ENCODE measurements around the gene CAPRIN1.

DNA sequence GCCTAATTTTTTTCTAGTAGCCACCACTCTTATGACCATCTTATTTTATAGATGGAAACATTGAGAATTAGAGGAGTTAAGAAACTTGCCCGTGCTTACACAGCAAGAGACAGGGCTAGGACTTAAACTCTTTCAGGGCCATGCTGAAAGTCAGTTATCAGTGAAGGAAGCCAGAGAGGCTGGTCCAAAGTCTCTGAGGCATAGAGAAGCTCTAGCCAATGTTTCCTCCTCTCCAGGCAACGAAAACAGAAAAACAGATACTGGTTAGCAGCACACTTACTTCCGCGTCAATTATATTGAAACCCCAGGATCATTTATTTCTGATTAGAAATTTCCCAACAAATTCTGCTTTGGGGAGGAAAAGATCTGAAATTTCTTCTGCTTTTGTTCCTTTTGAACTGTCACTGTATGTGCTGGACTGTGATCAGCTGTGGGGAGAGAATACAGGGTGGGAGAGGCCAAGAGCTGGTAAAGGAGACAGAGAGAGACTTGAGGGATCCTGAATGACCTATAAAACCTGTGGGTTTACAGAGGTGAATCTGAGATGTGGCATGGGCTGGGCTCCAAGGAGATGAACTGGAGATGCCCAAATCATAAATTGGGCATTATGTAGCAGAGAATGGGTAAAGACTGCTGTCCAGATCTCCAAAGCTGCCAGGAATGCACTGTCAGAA, 37.5 kb upstream of the CAPRIN1 start:
- TF ChIP-seq, protein P1, sequence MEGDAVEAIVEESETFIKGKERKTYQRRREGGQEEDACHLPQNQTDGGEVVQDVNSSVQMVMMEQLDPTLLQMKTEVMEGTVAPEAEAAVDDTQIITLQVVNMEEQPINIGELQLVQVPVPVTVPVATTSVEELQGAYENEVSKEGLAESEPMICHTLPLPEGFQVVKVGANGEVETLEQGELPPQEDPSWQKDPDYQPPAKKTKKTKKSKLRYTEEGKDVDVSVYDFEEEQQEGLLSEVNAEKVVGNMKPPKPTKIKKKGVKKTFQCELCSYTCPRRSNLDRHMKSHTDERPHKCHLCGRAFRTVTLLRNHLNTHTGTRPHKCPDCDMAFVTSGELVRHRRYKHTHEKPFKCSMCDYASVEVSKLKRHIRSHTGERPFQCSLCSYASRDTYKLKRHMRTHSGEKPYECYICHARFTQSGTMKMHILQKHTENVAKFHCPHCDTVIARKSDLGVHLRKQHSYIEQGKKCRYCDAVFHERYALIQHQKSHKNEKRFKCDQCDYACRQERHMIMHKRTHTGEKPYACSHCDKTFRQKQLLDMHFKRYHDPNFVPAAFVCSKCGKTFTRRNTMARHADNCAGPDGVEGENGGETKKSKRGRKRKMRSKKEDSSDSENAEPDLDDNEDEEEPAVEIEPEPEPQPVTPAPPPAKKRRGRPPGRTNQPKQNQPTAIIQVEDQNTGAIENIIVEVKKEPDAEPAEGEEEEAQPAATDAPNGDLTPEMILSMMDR (IDR thresholded peaks at IDR 0.05; ENCODE audit: insufficient read depth, low read length), result no peak
- TF ChIP-seq POLR2AphosphoS5 (IDR thresholded peaks at IDR 0.05; ENCODE audit: low read depth) (no peak), SPI1 (IDR thresholded peaks at IDR 0.05; ENCODE audit: borderline replicate concordance, low read depth) (no peak), GABPA (IDR thresholded peaks at IDR 0.05; ENCODE audit: low read depth) (no peak)
- TF ChIP-seq, protein P2, sequence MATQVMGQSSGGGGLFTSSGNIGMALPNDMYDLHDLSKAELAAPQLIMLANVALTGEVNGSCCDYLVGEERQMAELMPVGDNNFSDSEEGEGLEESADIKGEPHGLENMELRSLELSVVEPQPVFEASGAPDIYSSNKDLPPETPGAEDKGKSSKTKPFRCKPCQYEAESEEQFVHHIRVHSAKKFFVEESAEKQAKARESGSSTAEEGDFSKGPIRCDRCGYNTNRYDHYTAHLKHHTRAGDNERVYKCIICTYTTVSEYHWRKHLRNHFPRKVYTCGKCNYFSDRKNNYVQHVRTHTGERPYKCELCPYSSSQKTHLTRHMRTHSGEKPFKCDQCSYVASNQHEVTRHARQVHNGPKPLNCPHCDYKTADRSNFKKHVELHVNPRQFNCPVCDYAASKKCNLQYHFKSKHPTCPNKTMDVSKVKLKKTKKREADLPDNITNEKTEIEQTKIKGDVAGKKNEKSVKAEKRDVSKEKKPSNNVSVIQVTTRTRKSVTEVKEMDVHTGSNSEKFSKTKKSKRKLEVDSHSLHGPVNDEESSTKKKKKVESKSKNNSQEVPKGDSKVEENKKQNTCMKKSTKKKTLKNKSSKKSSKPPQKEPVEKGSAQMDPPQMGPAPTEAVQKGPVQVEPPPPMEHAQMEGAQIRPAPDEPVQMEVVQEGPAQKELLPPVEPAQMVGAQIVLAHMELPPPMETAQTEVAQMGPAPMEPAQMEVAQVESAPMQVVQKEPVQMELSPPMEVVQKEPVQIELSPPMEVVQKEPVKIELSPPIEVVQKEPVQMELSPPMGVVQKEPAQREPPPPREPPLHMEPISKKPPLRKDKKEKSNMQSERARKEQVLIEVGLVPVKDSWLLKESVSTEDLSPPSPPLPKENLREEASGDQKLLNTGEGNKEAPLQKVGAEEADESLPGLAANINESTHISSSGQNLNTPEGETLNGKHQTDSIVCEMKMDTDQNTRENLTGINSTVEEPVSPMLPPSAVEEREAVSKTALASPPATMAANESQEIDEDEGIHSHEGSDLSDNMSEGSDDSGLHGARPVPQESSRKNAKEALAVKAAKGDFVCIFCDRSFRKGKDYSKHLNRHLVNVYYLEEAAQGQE (IDR thresholded peaks at IDR 0.05; ENCODE audit: insufficient replicate concordance, low read depth), result no peak

Data from HL-60 (cell line).